Cardiac muscle cell (in vitro differentiated cells and primary cell): Measurements from ENCODE around the gene SERPINI1. TPM values are rescaled to one million over a fixed set of nuclear protein-coding genes. Genes with fewer than 3 reads are reported as not detected.
"Not testable (repeated sequence)": the region's sequence is repeated elsewhere in the genome, so short reads cannot be mapped to it uniquely, and the experiment has no call there.

Source experiments
- DNase-seq, 2 donors: peaks; one replicate each; pipeline versions ENCODE4 v3.0.0 to v3.0.0-alpha.2; 2010 to 2017; ENCODE audit warnings: low read depth in 1 of 2, low spot score in 1 of 2
- H3K27ac ChIP-seq: fragments of 200-600 bp; sonication (generic); 2 replicates; pipeline ENCODE4 v1.5.1; 2016
- H3K27me3 ChIP-seq: fragments of 200-600 bp; sonication (generic); 2 replicates; pipeline ENCODE4 v1.6.0; 2016; ENCODE audit warnings: control low read depth
- H3K36me3 ChIP-seq: fragments of 200-600 bp; sonication (generic); 2 replicates; pipeline ENCODE4 v1.5.1; 2016; ENCODE audit warnings: control low read depth
- H3K4me1 ChIP-seq: fragments of 200-600 bp; sonication (generic); 2 replicates; pipeline ENCODE4 v1.8.1; 2017; ENCODE audit warnings: low read depth, mild to moderate bottlenecking, mixed run types
- H3K4me3 ChIP-seq: fragments of 200-600 bp; sonication (generic); 2 replicates; pipeline ENCODE4 v1.5.1; 2016; ENCODE audit warnings: mild to moderate bottlenecking
- H3K9me3 ChIP-seq: fragments of 200-600 bp; sonication (generic); 2 replicates; pipeline ENCODE4 v1.5.1; 2017; ENCODE audit warnings: low read depth, mild to moderate bottlenecking, control low read depth
- CTCF ChIP-seq: IDR thresholded peaks from 2 replicates; pipeline ENCODE4 v1.5.1; 2012; ENCODE audit warnings: low read depth, mild to moderate bottlenecking, low read length
- polyA plus RNA-seq: library from polyadenylated mRNA; unstranded; fragments of >200 nt; fragmentation: Nextera tagmentation; extraction: Ambion mirVana; gene quantifications from 2 replicates; pipeline ENCODE4 v1.2.1, GENCODE V29; 2016
- total RNA-seq: library from RNA; depleted of rRNA; stranded (reverse); fragments of >200 nt; gene quantifications from 2 replicates; pipeline ENCODE4 v1.2.3, GENCODE V29; 2016

SERPINI1 gene
- total and polyA plus RNA-seq, 2 experiments from 2014 or later: 23.9 to 117 TPM

- no peaks in the 10 kb centered on the region for H3K4me1 ChIP-seq
- no peak for TF ChIP-seq CTCF
- no peaks in the 10 kb centered on the region for H3K27me3 ChIP-seq
- no peak overlapping the region for H3K4me3 ChIP-seq
- no peaks in the 10 kb centered on the region for H3K36me3 ChIP-seq
- no peaks in the 10 kb centered on the region for H3K9me3 ChIP-seq
- no peak for DNase-seq
- H3K27ac ChIP-seq: no peak overlapping the region
Measured at GRCh38 chr3:167821248-167821805, 85.8 kb downstream of the SERPINI1 start.

- Histone ChIP-seq H3K36me3 (no peaks in the 10 kb centered on the region), H3K4me3 (no peak overlapping the region), H3K4me1 (no peaks in the 10 kb centered on the region), H3K27me3 (no peaks in the 10 kb centered on the region), H3K27ac (no peak overlapping the region), H3K9me3 (no peaks in the 10 kb centered on the region)
- TF ChIP-seq CTCF: no peak
- DNase-seq: no peak
Measured at GRCh38 chr3:167823738-167824137, 88.2 kb downstream of the SERPINI1 start.

- DNase-seq, H3K27me3 ChIP-seq, H3K9me3 ChIP-seq, H3K36me3 ChIP-seq, H3K27ac ChIP-seq, H3K4me3 ChIP-seq, H3K4me1 ChIP-seq: not testable (repeated sequence)
Measured at GRCh38 chr3:167827588-167827987, 92.1 kb downstream of the SERPINI1 start.

- Histone ChIP-seq H3K27ac (no peak overlapping the region), H3K36me3 (no peaks in the 10 kb centered on the region), H3K27me3 (no peaks in the 10 kb centered on the region), H3K4me1 (no peaks in the 10 kb centered on the region), H3K4me3 (no peak overlapping the region), H3K9me3 (no peaks in the 10 kb centered on the region)
- peak; percentile 2 to 12 for DNase-seq
- TF ChIP-seq CTCF: no peak
Measured at GRCh38 chr3:167829071-167829470, 93.5 kb downstream of the SERPINI1 start.

- H3K4me3 ChIP-seq: no peak overlapping the region
- DNase-seq: no peak
- H3K36me3 ChIP-seq: no peaks in the 10 kb centered on the region
- H3K27me3 ChIP-seq: no peaks in the 10 kb centered on the region
- no peaks in the 10 kb centered on the region for H3K4me1 ChIP-seq
- no peaks in the 10 kb centered on the region for H3K9me3 ChIP-seq
- no peak for TF ChIP-seq CTCF
- no peak overlapping the region for H3K27ac ChIP-seq
Measured at GRCh38 chr3:167830007-167830406, 94.5 kb downstream of the SERPINI1 start.

- no peak for DNase-seq
- H3K27ac ChIP-seq: no peak overlapping the region
- no peak overlapping the region for H3K4me3 ChIP-seq
- H3K27me3 ChIP-seq: no peaks in the 10 kb centered on the region
- H3K4me1 ChIP-seq: no peaks in the 10 kb centered on the region
- no peak for TF ChIP-seq CTCF
- no peaks in the 10 kb centered on the region for H3K36me3 ChIP-seq
- H3K9me3 ChIP-seq: no peaks in the 10 kb centered on the region
Measured at GRCh38 chr3:167835359-167835758, 99.8 kb downstream of the SERPINI1 start.
